Lower lobe of right lung (tissue), 2 donors: Measurements from ENCODE around the gene GASK1B. TPM values are rescaled to one million over a fixed set of nuclear protein-coding genes. Genes with fewer than 3 reads are reported as not detected.

ENCODE experiments used
- ATAC-seq, 2 donors: fragments of 200-7000 bp; cut with Tn5 transposase; one replicate each; pipeline ENCODE4 v1.9.1; 2020 to 2022; ENCODE audit warnings: mild to moderate bottlenecking in 2 of 2, moderate library complexity in 2 of 2
- DNase-seq: peaks from one replicate; pipeline ENCODE4 v3.0.0-alpha.2; 2020
- H3K27ac ChIP-seq: fragments of 200-600 bp; one replicate; pipeline ENCODE4 v1.8.0; 2022
- H3K27me3 ChIP-seq: fragments of 200-600 bp; one replicate; pipeline ENCODE4 v1.8.0; 2022; ENCODE audit warnings: low read depth
- H3K36me3 ChIP-seq: fragments of 200-600 bp; one replicate; pipeline ENCODE4 v1.8.0; 2022; ENCODE audit warnings: mild to moderate bottlenecking
- H3K4me1 ChIP-seq: fragments of 200-600 bp; one replicate; pipeline ENCODE4 v1.8.0; 2022
- H3K4me3 ChIP-seq: fragments of 200-600 bp; one replicate; pipeline ENCODE4 v1.8.0; 2022; ENCODE audit warnings: mild to moderate bottlenecking
- H3K9me3 ChIP-seq: fragments of 200-600 bp; one replicate; pipeline ENCODE4 v1.8.0; 2022
- intact Hi-C: fragments of 100-400 bp; cut with DNase I; formaldehyde crosslinking; loops from one replicate; pipeline ENCODE4 v1.11.0; 2022
- total RNA-seq: library from RNA; stranded (reverse); fragmentation: NEBNext Ultra II Directional; extraction: Animal tissue kit (Norgen Biotek cat#: 25700); gene quantifications from one replicate; pipeline ENCODE4 v1.2.1, GENCODE V29; 2021
- TF ChIP-seq, protein P1 (sequence below): fragments of 200-600 bp; IDR thresholded peaks from one replicate; pipeline ENCODE4 v1.8.0; 2022; ENCODE audit warnings: antibody characterized with exemption, mild to moderate bottlenecking
- donor health status: DM: no; HTN: yes; CAD: no; lungs with severe emphysema.

The GASK1B gene
- total RNA-seq, 1 donor from 2014 or later, result 22.7 TPM

DNA sequence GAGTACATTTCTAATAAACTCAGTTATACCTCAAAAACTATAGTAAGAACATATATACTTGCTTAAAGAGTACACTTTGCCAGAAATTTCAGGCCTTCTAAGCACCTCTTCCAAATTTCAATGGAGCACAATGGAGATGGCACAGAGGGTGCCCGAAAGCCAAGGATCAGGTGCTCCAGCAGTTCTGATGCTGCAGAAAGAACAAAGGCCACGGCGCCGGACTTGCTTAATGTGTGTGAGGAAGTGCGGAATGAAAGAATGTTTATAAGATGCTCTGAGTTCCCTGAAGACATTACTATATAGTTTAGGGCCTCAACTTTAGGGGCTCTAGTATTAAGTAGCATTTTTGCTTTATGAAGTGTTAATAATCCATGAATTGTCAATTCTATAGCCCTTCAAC lies 44.3 kb downstream of the GASK1B start:
- no peak overlapping the region for H3K4me3 ChIP-seq
- DNase-seq (no peak), ATAC-seq (no peak)
- no peaks in the 10 kb centered on the region for H3K4me1 ChIP-seq
- H3K9me3 ChIP-seq, result no peaks in the 10 kb centered on the region
- TF ChIP-seq, protein P1, sequence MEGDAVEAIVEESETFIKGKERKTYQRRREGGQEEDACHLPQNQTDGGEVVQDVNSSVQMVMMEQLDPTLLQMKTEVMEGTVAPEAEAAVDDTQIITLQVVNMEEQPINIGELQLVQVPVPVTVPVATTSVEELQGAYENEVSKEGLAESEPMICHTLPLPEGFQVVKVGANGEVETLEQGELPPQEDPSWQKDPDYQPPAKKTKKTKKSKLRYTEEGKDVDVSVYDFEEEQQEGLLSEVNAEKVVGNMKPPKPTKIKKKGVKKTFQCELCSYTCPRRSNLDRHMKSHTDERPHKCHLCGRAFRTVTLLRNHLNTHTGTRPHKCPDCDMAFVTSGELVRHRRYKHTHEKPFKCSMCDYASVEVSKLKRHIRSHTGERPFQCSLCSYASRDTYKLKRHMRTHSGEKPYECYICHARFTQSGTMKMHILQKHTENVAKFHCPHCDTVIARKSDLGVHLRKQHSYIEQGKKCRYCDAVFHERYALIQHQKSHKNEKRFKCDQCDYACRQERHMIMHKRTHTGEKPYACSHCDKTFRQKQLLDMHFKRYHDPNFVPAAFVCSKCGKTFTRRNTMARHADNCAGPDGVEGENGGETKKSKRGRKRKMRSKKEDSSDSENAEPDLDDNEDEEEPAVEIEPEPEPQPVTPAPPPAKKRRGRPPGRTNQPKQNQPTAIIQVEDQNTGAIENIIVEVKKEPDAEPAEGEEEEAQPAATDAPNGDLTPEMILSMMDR, result no peak
- no peaks in the 10 kb centered on the region for H3K27me3 ChIP-seq
- intact Hi-C loops, result no loop called here
- no peak overlapping the region for H3K27ac ChIP-seq
- no peaks in the 10 kb centered on the region for H3K36me3 ChIP-seq

GRCh38 chr4:158125310-158125709 lies 47.5 kb downstream of the GASK1B start:
- no peak for ATAC-seq
- Histone ChIP-seq H3K9me3 (no peaks in the 10 kb centered on the region), H3K4me1 (peaks cover 2% of the 10 kb centered on the region), H3K36me3 (no peaks in the 10 kb centered on the region), H3K27me3 (no peaks in the 10 kb centered on the region), H3K4me3 (no peak overlapping the region), H3K27ac (no peak overlapping the region)
- TF ChIP-seq, protein P1, result no peak
- intact Hi-C loops, result no loop called here
- no peak for DNase-seq

Other genes starting within 250 kb of the GASK1B start
- gene TMEM144, start 37.5 kb upstream of the GASK1B start, total RNA-seq, result 13.1 TPM